ENCODE results near the gene ADGRV1. TPM values are rescaled to one million over a fixed set of nuclear protein-coding genes. Genes with fewer than 3 reads are reported as not detected.
"Not testable (repeated sequence)": the region's sequence is repeated elsewhere in the genome, so short reads cannot be mapped to it uniquely, and the experiment has no call there.

Gene ADGRV1
- polyA plus RNA-seq, 2 donors = 0.82 to 1.6 TPM

GRCh38 chr5:91007780-91008402 lies 449.3 kb downstream of the ADGRV1 start:
- H3K4me1 ChIP-seq (ENCODE audit: control insufficient read depth in 2 of 2, insufficient read depth in 2 of 2, low read length in 1 of 2) = no peaks in the 10 kb centered on the region
- H3K27ac ChIP-seq (ENCODE audit: low read depth in 2 of 2, low read length in 1 of 2) = no peak overlapping the region
- 66 to 68% methylated on average over 6 of the region's 6 CpGs for WGBS, 2 donors
- H3K9me3 ChIP-seq (ENCODE audit: control insufficient read depth in 2 of 2, insufficient read depth in 1 of 2, low read depth in 1 of 2, low read length in 1 of 2) = no peaks in the 10 kb centered on the region
- no peaks in the 10 kb centered on the region for H3K27me3 ChIP-seq (ENCODE audit: control insufficient read depth in 1 of 2, insufficient read depth in 2 of 2, low read length in 2 of 2)
- no peaks in the 10 kb centered on the region for H3K36me3 ChIP-seq (ENCODE audit: control insufficient read depth in 2 of 2, insufficient read depth in 2 of 2, low read length in 1 of 2)
- H3K4me3 ChIP-seq (ENCODE audit: low read depth in 1 of 2, low read length in 2 of 2) = no peak overlapping the region

GRCh38 chr5:91010090-91010489 lies 451.5 kb downstream of the ADGRV1 start:
- Histone ChIP-seq H3K27ac (ENCODE audit: low read depth in 2 of 2, low read length in 1 of 2) (no peak overlapping the region), H3K36me3 (ENCODE audit: control insufficient read depth in 2 of 2, insufficient read depth in 2 of 2, low read length in 1 of 2) (no peaks in the 10 kb centered on the region), H3K4me3 (ENCODE audit: low read depth in 1 of 2, low read length in 2 of 2) (no peak overlapping the region), H3K4me1 (ENCODE audit: control insufficient read depth in 2 of 2, insufficient read depth in 2 of 2, low read length in 1 of 2) (no peaks in the 10 kb centered on the region), H3K27me3 (ENCODE audit: control insufficient read depth in 1 of 2, insufficient read depth in 2 of 2, low read length in 2 of 2) (no peaks in the 10 kb centered on the region), H3K9me3 (ENCODE audit: control insufficient read depth in 2 of 2, insufficient read depth in 1 of 2, low read depth in 1 of 2, low read length in 1 of 2) (no peaks in the 10 kb centered on the region)
- WGBS, 2 donors = 35 to 44% methylated on average over 2 of the region's 2 CpGs

GRCh38 chr5:91011029-91011428 lies 452.4 kb downstream of the ADGRV1 start:
- H3K36me3 ChIP-seq (ENCODE audit: control insufficient read depth in 2 of 2, insufficient read depth in 2 of 2, low read length in 1 of 2) = no peaks in the 10 kb centered on the region
- H3K9me3 ChIP-seq (ENCODE audit: control insufficient read depth in 2 of 2, insufficient read depth in 1 of 2, low read depth in 1 of 2, low read length in 1 of 2) = no peaks in the 10 kb centered on the region
- H3K27ac ChIP-seq (ENCODE audit: low read depth in 2 of 2, low read length in 1 of 2) = no peak overlapping the region
- H3K4me1 ChIP-seq (ENCODE audit: control insufficient read depth in 2 of 2, insufficient read depth in 2 of 2, low read length in 1 of 2) = no peaks in the 10 kb centered on the region
- no peaks in the 10 kb centered on the region for H3K27me3 ChIP-seq (ENCODE audit: control insufficient read depth in 1 of 2, insufficient read depth in 2 of 2, low read length in 2 of 2)
- WGBS, 2 donors = 91 to 92% methylated on average over 1 of the region's 1 CpG
- no peak overlapping the region for H3K4me3 ChIP-seq (ENCODE audit: low read depth in 1 of 2, low read length in 2 of 2)

GRCh38 chr5:91012867-91013266 lies 454.3 kb downstream of the ADGRV1 start:
- not testable (repeated sequence) for H3K4me1 ChIP-seq (ENCODE audit: control insufficient read depth in 2 of 2, insufficient read depth in 2 of 2, low read length in 1 of 2); H3K27me3 ChIP-seq (ENCODE audit: control insufficient read depth in 1 of 2, insufficient read depth in 2 of 2, low read length in 2 of 2); H3K4me3 ChIP-seq (ENCODE audit: low read depth in 1 of 2, low read length in 2 of 2); H3K36me3 ChIP-seq (ENCODE audit: control insufficient read depth in 2 of 2, insufficient read depth in 2 of 2, low read length in 1 of 2); H3K9me3 ChIP-seq (ENCODE audit: control insufficient read depth in 2 of 2, insufficient read depth in 1 of 2, low read depth in 1 of 2, low read length in 1 of 2); H3K27ac ChIP-seq (ENCODE audit: low read depth in 2 of 2, low read length in 1 of 2)
- 98 to 100% methylated on average over 1 of the region's 1 CpG for WGBS, 2 donors

- no peaks in the 10 kb centered on the region for H3K9me3 ChIP-seq (ENCODE audit: control insufficient read depth in 2 of 2, insufficient read depth in 1 of 2, low read depth in 1 of 2, low read length in 1 of 2)
- H3K27ac ChIP-seq (ENCODE audit: low read depth in 2 of 2, low read length in 1 of 2) = no peak overlapping the region
- H3K36me3 ChIP-seq (ENCODE audit: control insufficient read depth in 2 of 2, insufficient read depth in 2 of 2, low read length in 1 of 2) = no peaks in the 10 kb centered on the region
- no peaks in the 10 kb centered on the region for H3K27me3 ChIP-seq (ENCODE audit: control insufficient read depth in 1 of 2, insufficient read depth in 2 of 2, low read length in 2 of 2)
- WGBS, 2 donors = 96 to 100% methylated on average over 1 of the region's 1 CpG
- H3K4me1 ChIP-seq (ENCODE audit: control insufficient read depth in 2 of 2, insufficient read depth in 2 of 2, low read length in 1 of 2) = no peaks in the 10 kb centered on the region
- H3K4me3 ChIP-seq (ENCODE audit: low read depth in 1 of 2, low read length in 2 of 2) = no peak overlapping the region
Measured at GRCh38 chr5:91016322-91016721, 457.7 kb downstream of the ADGRV1 start.

- Histone ChIP-seq H3K36me3 (ENCODE audit: control insufficient read depth in 2 of 2, insufficient read depth in 2 of 2, low read length in 1 of 2) (no peaks in the 10 kb centered on the region), H3K27me3 (ENCODE audit: control insufficient read depth in 1 of 2, insufficient read depth in 2 of 2, low read length in 2 of 2) (no peaks in the 10 kb centered on the region), H3K4me3 (ENCODE audit: low read depth in 1 of 2, low read length in 2 of 2) (no peak overlapping the region), H3K27ac (ENCODE audit: low read depth in 2 of 2, low read length in 1 of 2) (no peak overlapping the region), H3K9me3 (ENCODE audit: control insufficient read depth in 2 of 2, insufficient read depth in 1 of 2, low read depth in 1 of 2, low read length in 1 of 2) (no peaks in the 10 kb centered on the region), H3K4me1 (ENCODE audit: control insufficient read depth in 2 of 2, insufficient read depth in 2 of 2, low read length in 1 of 2) (no peaks in the 10 kb centered on the region)
- WGBS, 2 donors = 50 to 55% methylated on average over 4 of the region's 4 CpGs
Measured at GRCh38 chr5:91016954-91017700, 458.5 kb downstream of the ADGRV1 start.

GRCh38 chr5:91018200-91018599 lies 459.6 kb downstream of the ADGRV1 start:
- no peaks in the 10 kb centered on the region for H3K4me1 ChIP-seq (ENCODE audit: control insufficient read depth in 2 of 2, insufficient read depth in 2 of 2, low read length in 1 of 2)
- no peaks in the 10 kb centered on the region for H3K9me3 ChIP-seq (ENCODE audit: control insufficient read depth in 2 of 2, insufficient read depth in 1 of 2, low read depth in 1 of 2, low read length in 1 of 2)
- no peak overlapping the region for H3K4me3 ChIP-seq (ENCODE audit: low read depth in 1 of 2, low read length in 2 of 2)
- H3K36me3 ChIP-seq (ENCODE audit: control insufficient read depth in 2 of 2, insufficient read depth in 2 of 2, low read length in 1 of 2) = no peaks in the 10 kb centered on the region
- peak overlapping the region in 1 of 2 donors; percentile 55 for H3K27ac ChIP-seq (ENCODE audit: low read depth in 2 of 2, low read length in 1 of 2)
- 47 to 57% methylated on average over 1 of the region's 1 CpG for WGBS, 2 donors
- H3K27me3 ChIP-seq (ENCODE audit: control insufficient read depth in 1 of 2, insufficient read depth in 2 of 2, low read length in 2 of 2) = no peaks in the 10 kb centered on the region

GRCh38 chr5:91018712-91019371 lies 460.2 kb downstream of the ADGRV1 start:
- no peaks in the 10 kb centered on the region for H3K4me1 ChIP-seq (ENCODE audit: control insufficient read depth in 2 of 2, insufficient read depth in 2 of 2, low read length in 1 of 2)
- WGBS, 2 donors = 65 to 90% methylated on average over 4 of the region's 4 CpGs
- H3K36me3 ChIP-seq (ENCODE audit: control insufficient read depth in 2 of 2, insufficient read depth in 2 of 2, low read length in 1 of 2) = no peaks in the 10 kb centered on the region
- no peak overlapping the region for H3K4me3 ChIP-seq (ENCODE audit: low read depth in 1 of 2, low read length in 2 of 2)
- no peaks in the 10 kb centered on the region for H3K9me3 ChIP-seq (ENCODE audit: control insufficient read depth in 2 of 2, insufficient read depth in 1 of 2, low read depth in 1 of 2, low read length in 1 of 2)
- H3K27ac ChIP-seq (ENCODE audit: low read depth in 2 of 2, low read length in 1 of 2) = no peak overlapping the region
- H3K27me3 ChIP-seq (ENCODE audit: control insufficient read depth in 1 of 2, insufficient read depth in 2 of 2, low read length in 2 of 2) = no peaks in the 10 kb centered on the region

GRCh38 chr5:91020065-91020800 lies 461.6 kb downstream of the ADGRV1 start:
- 87 to 89% methylated on average over 6 of the region's 6 CpGs for WGBS, 2 donors
- no peaks in the 10 kb centered on the region for H3K9me3 ChIP-seq (ENCODE audit: control insufficient read depth in 2 of 2, insufficient read depth in 1 of 2, low read depth in 1 of 2, low read length in 1 of 2)
- no peaks in the 10 kb centered on the region for H3K4me1 ChIP-seq (ENCODE audit: control insufficient read depth in 2 of 2, insufficient read depth in 2 of 2, low read length in 1 of 2)
- H3K27ac ChIP-seq (ENCODE audit: low read depth in 2 of 2, low read length in 1 of 2) = no peak overlapping the region
- H3K4me3 ChIP-seq (ENCODE audit: low read depth in 1 of 2, low read length in 2 of 2) = no peak overlapping the region
- H3K27me3 ChIP-seq (ENCODE audit: control insufficient read depth in 1 of 2, insufficient read depth in 2 of 2, low read length in 2 of 2) = no peaks in the 10 kb centered on the region
- no peaks in the 10 kb centered on the region for H3K36me3 ChIP-seq (ENCODE audit: control insufficient read depth in 2 of 2, insufficient read depth in 2 of 2, low read length in 1 of 2)

Data from esophagus (tissue), 2 donors.